AG04450 (cell line): Measurements from ENCODE around the gene TGOLN2. TPM values are rescaled to one million over a fixed set of nuclear protein-coding genes. Genes with fewer than 3 reads are reported as not detected.

Source experiments
- CTCF ChIA-PET: fragments of 300-600, 350-600 bp; formaldehyde crosslinking; extraction: SDS; loops from one replicate; lab custom pipeline; 2022; ENCODE audit warnings: antibody characterized with exemption, inconsistent platforms; lab: Charles Lee
- POLR2A ChIA-PET: fragments of 350-600 bp; formaldehyde crosslinking; extraction: SDS; loops from one replicate; lab custom pipeline; 2021; ENCODE audit warnings: antibody characterized with exemption, inconsistent platforms; lab: Yijun Ruan, JAX
- DNase-seq: peaks from one replicate; pipeline ENCODE4 v3.0.0-alpha.2; 2011; ENCODE audit warnings: low read depth, low spot score
- H3K27ac ChIP-seq: one replicate; pipeline ENCODE4 v1.5.1; 2012; ENCODE audit warnings: low read depth, low read length, control low read depth
- H3K27me3 ChIP-seq: one replicate; pipeline ENCODE4 v1.6.0; 2012; ENCODE audit warnings: low read length; ENCODE audit not compliant: control insufficient read depth, insufficient read depth
- H3K4me3 ChIP-seq: 2 replicates; pipeline ENCODE4 v1.5.1; 2011; ENCODE audit warnings: mild to moderate bottlenecking, low read depth, low read length, control low read depth
- H3K9me3 ChIP-seq: 2 replicates; pipeline ENCODE4 v1.5.1; 2012; ENCODE audit warnings: low read length; ENCODE audit not compliant: control insufficient read depth, insufficient read depth
- CTCF ChIP-seq: IDR thresholded peaks from 2 replicates; pipeline ENCODE4 v1.5.1; 2011; ENCODE audit warnings: low read depth, low read length, control low read depth, inconsistent platforms
- polyA plus RNA-seq: library from polyadenylated mRNA; depleted of rRNA; stranded (reverse); fragments of >200 nt; gene quantifications from 2 replicates; pipeline ENCODE4 v1.2.3, GENCODE V29; 2011

The TGOLN2 gene
- polyA plus RNA-seq, 1 experiment, result 155 TPM

DNA sequence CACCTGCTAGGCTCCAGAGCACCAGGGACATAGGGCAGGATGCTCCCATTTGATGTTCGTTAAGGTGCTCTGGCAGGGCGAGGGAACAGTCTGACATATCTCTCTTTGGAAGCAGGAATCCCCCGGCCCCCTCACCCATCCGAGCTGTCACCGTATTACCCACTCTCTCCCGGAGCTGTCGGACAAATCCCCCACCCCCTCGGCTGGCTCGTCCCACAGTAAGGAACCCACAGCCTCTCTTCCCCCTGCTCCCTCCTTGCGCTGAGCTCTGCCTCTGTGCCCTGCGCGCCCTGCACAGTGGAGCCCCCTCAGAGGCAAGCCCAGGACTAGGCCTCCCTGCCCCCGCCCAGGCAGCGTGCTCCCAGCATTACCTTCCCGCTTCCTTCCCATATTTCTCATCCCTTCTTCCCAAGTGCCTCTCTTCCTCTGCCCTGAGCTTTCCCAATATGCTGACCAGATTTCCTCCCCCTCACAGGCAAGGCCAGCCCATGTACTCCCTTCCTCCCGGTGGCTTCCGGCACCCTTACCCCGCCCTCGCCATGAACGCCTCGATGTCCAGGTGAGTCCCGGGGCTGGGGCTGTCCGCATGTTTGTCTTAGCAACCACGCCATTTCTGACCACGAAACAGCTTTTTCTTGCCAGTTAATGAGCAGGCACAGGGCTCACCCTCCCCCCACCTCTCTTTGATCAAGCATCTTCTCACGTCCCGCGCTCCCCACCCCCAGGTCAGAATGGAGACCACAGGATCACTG lies 23.8 kb downstream of the TGOLN2 start:
- H3K4me3 ChIP-seq, result no peak overlapping the region
- H3K27ac ChIP-seq, result no peak overlapping the region
- ChIA-PET POLR2A (interaction anchor here (0.6 kb wide), 1 partner anchor 398 kb away, joined by 3 read pairs; no protein-coding TSS in a partner anchor), CTCF (interaction anchor here (0.6 to 1.0 kb wide), 2 partner anchors 286 to 323 kb away, joined by 4 to 5 read pairs; no protein-coding TSS in a partner anchor)
- DNase-seq, result no peak
- no peaks in the 10 kb centered on the region for H3K9me3 ChIP-seq
- H3K27me3 ChIP-seq, result no peaks in the 10 kb centered on the region
- TF ChIP-seq CTCF, result no peak

DNA sequence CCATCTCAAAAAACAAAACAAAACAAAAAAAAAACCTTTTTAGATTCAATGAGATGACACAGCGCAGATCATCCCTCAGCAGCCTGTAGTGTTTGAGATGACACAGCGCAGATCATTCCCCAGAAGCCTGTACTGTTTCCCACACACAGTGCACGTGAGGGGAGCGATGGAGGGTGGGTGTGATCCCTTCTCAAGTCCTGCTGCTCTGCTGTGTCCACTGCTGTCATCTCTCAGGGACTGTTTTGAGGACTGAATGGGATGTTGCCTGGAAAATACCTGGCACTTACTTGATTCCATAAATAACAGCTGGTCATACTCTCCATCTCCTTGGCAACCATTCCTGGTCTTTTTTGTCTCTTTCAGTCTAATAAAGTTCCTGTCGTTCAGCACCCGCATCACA lies 25.7 kb downstream of the TGOLN2 start:
- CTCF ChIA-PET, result interaction anchor here (0.6 to 9.8 kb wide), 2 partner anchors 167 to 235 kb away, joined by 4 to 214 read pairs; no protein-coding TSS in a partner anchor
- DNase-seq, result no peak
- POLR2A ChIA-PET, result no interaction called here
- Histone ChIP-seq H3K27me3 (no peaks in the 10 kb centered on the region), H3K9me3 (no peaks in the 10 kb centered on the region), H3K4me3 (no peak overlapping the region), H3K27ac (no peak overlapping the region)
- no peak for TF ChIP-seq CTCF

GRCh38 chr2:85291425-85292023 lies 36.3 kb downstream of the TGOLN2 start:
- POLR2A ChIA-PET, result no interaction called here
- CTCF ChIA-PET, result interaction anchor here (1.0 to 2.8 kb wide), 4 partner anchors 9 to 274 kb away, joined by 7 to 27 read pairs (median 10); no protein-coding TSS in a partner anchor
- no peak for TF ChIP-seq CTCF

GRCh38 chr2:85288244-85288725 lies 39.5 kb downstream of the TGOLN2 start:
- Histone ChIP-seq H3K27me3 (no peaks in the 10 kb centered on the region), H3K27ac (peak overlapping the region; percentile 47), H3K9me3 (no peaks in the 10 kb centered on the region), H3K4me3 (no peak overlapping the region)
- POLR2A ChIA-PET, result no interaction called here
- no peak for DNase-seq
- no peak for TF ChIP-seq CTCF
- CTCF ChIA-PET, result interaction anchor here (1.1 to 7.4 kb wide), 4 partner anchors 11 to 222 kb away, joined by 5 to 108 read pairs (median 54); partner anchors contain the start of gene TCF7L1

More at GRCh38 chr2:85291425-85292023, 36.3 kb downstream of the TGOLN2 start:
- Histone ChIP-seq H3K27me3 (no peaks in the 10 kb centered on the region), H3K4me3 (no peak overlapping the region), H3K9me3 (no peaks in the 10 kb centered on the region), H3K27ac (no peak overlapping the region)
- DNase-seq, result no peak
